Endodermal cell (in vitro differentiated cells): ENCODE measurements around the gene ATP2B1. TPM values are rescaled to one million over a fixed set of nuclear protein-coding genes. Genes with fewer than 3 reads are reported as not detected.

Source experiments
- DNase-seq: peaks from one replicate; pipeline ENCODE4 v3.0.0-alpha.2; 2017
- H3K27ac ChIP-seq: 2 replicates; pipeline ENCODE4 v1.5.1; 2013; ENCODE audit warnings: mild to moderate bottlenecking, low read depth, low read length, moderate library complexity
- H3K27me3 ChIP-seq: 2 replicates; pipeline ENCODE4 v1.6.1; 2013; ENCODE audit warnings: mild to moderate bottlenecking, low read length, moderate library complexity; ENCODE audit not compliant: insufficient read depth, control insufficient read depth, poor library complexity, severe bottlenecking
- H3K36me3 ChIP-seq: 2 replicates; pipeline ENCODE4 v1.7.0; 2013; ENCODE audit warnings: mild to moderate bottlenecking, low read length, moderate library complexity; ENCODE audit not compliant: control insufficient read depth, insufficient read depth
- H3K4me1 ChIP-seq: one replicate; pipeline ENCODE4 v1.7.0; 2013; ENCODE audit warnings: low read length; ENCODE audit not compliant: control insufficient read depth, insufficient read depth
- H3K4me3 ChIP-seq: 2 replicates; pipeline ENCODE4 v1.5.1; 2013; ENCODE audit warnings: mild to moderate bottlenecking, low read length, moderate library complexity
- H3K9ac ChIP-seq: 2 replicates; pipeline ENCODE4 v1.6.1; 2013; ENCODE audit warnings: mild to moderate bottlenecking, low read length, moderate library complexity; ENCODE audit not compliant: poor library complexity, severe bottlenecking; ENCODE audit errors: extremely low read depth
- H3K9me3 ChIP-seq: 2 replicates; pipeline ENCODE4 v1.6.1; 2013; ENCODE audit warnings: mild to moderate bottlenecking, low read length, moderate library complexity; ENCODE audit not compliant: control insufficient read depth
- H3K27ac Mint-ChIP-seq: 2 replicates; pipeline ENCODE4 v1.8.0; 2020; ENCODE audit warnings: mixed read lengths
- H3K27me3 Mint-ChIP-seq: 2 replicates; pipeline ENCODE4 v1.8.0; 2021; ENCODE audit warnings: mild to moderate bottlenecking, mixed read lengths; ENCODE audit not compliant: insufficient read depth
- H3K36me3 Mint-ChIP-seq: 2 replicates; pipeline ENCODE4 v1.8.0; 2020; ENCODE audit warnings: low read depth, mixed read lengths
- H3K4me1 Mint-ChIP-seq: 2 replicates; pipeline ENCODE4 v1.8.0; 2020; ENCODE audit warnings: mixed read lengths
- H3K4me3 Mint-ChIP-seq: 2 replicates; pipeline ENCODE4 v1.8.0; 2020; ENCODE audit warnings: mild to moderate bottlenecking, moderate library complexity, mixed read lengths
- H3K9me3 Mint-ChIP-seq: 2 replicates; pipeline ENCODE4 v1.8.0; 2020; ENCODE audit warnings: mild to moderate bottlenecking, mixed read lengths
- WGBS, 2 experiments: methylation state at CpG; one replicate each; pipeline versions ENCODE4 v1.1.5 to v1.1.7; 2013; ENCODE audit warnings: missing lambda C conversion rate in 2 of 2, mixed read lengths in 1 of 2; ENCODE audit not compliant: insufficient coverage in 1 of 2, insufficient read length in 1 of 2; 5-methylcytosine and 5-hydroxymethylcytosine counted together
- total RNA-seq, 2 donors: library from RNA; stranded (reverse); fragmentation: NEBNext Ultra II Directional in 1 of 2; extraction: Animal tissue kit (Norgen Biotek cat#: 25700) in 1 of 2; gene quantifications; 2 replicates in 1 of 2; 3 replicates in 1 of 2; pipeline ENCODE4 v1.2.1, GENCODE V29; 2021
- TF ChIP-seq, protein P1 (sequence below): fragments of 200-600 bp; sonication (generic); conservative IDR thresholded peaks from 2 replicates; pipeline ENCODE4 v1.5.0; 2021; ENCODE audit warnings: antibody characterized with exemption, mild to moderate bottlenecking

Gene ATP2B1
- total RNA-seq, 2 donors from 2014 or later: 66.7 to 81.9 TPM

DNA sequence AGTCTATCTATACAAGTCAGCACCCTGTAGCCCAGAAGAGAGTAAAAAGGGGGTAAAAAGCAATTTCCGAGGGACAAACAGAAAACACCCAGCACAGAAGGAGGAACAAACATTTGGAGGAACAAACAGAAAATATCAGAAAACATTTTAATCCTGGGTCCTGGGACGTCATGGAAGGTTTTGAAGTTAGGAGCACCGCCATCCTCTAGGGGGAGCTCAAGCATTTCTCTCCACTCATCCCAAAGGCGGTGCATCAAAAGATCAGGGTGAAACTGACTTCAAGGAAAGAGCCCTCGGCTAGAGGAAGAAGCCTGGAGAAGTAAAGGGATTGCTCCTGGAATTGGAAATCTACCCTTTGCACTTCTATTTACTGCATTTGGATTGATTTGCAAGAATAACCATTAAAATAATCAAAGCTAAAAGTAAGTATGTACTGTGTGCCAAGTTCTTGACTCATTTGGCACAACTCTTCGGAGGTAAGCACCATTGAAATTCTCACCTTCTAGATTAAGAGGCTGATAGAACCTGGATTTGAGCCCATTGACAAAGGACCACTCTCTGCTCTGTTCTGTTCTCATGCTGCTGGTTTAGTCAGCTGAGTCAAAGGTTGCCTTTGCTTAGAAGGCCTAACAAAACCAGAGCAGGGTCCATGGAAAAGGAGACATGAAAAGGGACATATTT, 165.6 kb downstream of the ATP2B1 start:
- Histone ChIP-seq H3K9me3 (no peaks in the 10 kb centered on the region), H3K36me3 (no peaks in the 10 kb centered on the region), H3K9ac (no peak overlapping the region), H3K4me3 (no peak overlapping the region), H3K27me3 (no peaks in the 10 kb centered on the region), H3K4me1 (peaks cover 23% of the 10 kb centered on the region), H3K27ac (no peak overlapping the region)
- TF ChIP-seq, protein P1, sequence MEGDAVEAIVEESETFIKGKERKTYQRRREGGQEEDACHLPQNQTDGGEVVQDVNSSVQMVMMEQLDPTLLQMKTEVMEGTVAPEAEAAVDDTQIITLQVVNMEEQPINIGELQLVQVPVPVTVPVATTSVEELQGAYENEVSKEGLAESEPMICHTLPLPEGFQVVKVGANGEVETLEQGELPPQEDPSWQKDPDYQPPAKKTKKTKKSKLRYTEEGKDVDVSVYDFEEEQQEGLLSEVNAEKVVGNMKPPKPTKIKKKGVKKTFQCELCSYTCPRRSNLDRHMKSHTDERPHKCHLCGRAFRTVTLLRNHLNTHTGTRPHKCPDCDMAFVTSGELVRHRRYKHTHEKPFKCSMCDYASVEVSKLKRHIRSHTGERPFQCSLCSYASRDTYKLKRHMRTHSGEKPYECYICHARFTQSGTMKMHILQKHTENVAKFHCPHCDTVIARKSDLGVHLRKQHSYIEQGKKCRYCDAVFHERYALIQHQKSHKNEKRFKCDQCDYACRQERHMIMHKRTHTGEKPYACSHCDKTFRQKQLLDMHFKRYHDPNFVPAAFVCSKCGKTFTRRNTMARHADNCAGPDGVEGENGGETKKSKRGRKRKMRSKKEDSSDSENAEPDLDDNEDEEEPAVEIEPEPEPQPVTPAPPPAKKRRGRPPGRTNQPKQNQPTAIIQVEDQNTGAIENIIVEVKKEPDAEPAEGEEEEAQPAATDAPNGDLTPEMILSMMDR: peak; percentile 96
- Mint-ChIP-seq H3K9me3 (no peaks in the 10 kb centered on the region), H3K4me1 (peaks cover 47% of the 10 kb centered on the region), H3K27ac (no peak overlapping the region), H3K36me3 (no peaks in the 10 kb centered on the region), H3K27me3 (no peaks in the 10 kb centered on the region), H3K4me3 (no peak overlapping the region)
- DNase-seq: peak; percentile 93
- 24 to 60% methylated on average over 2 to 6 of the region's 6 CpGs for WGBS, 2 experiments

DNA sequence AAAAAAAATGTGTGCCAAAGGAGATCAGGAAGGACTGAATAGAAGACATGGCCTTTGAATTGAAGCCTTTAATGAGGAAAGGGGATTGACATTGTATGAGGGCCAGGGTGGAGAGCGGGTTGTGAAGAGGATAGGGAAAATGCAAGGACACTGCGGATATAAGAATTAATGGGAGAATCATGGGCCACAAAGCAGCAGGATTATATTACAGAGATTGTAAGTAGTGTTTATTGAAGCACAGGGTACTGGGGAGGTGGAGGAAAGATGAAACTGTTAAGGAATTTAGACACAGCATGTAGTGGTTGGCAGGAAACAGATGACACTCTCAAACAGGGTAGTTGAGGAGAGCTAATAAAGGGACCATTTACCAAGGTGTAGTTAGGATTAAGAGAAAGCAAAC, 166.4 kb downstream of the ATP2B1 start:
- no peak overlapping the region for H3K27ac ChIP-seq
- Mint-ChIP-seq H3K9me3 (no peaks in the 10 kb centered on the region), H3K27me3 (no peaks in the 10 kb centered on the region), H3K4me3 (no peak overlapping the region), H3K36me3 (no peaks in the 10 kb centered on the region), H3K27ac (no peak overlapping the region), H3K4me1 (peaks cover 51% of the 10 kb centered on the region)
- H3K9ac ChIP-seq: no peak overlapping the region
- H3K27me3 ChIP-seq: no peaks in the 10 kb centered on the region
- H3K36me3 ChIP-seq: no peaks in the 10 kb centered on the region
- H3K4me1 ChIP-seq: peaks cover 27% of the 10 kb centered on the region
- WGBS, 2 experiments: 91 to 92% methylated on average over 1 to 2 of the region's 2 CpGs
- no peaks in the 10 kb centered on the region for H3K9me3 ChIP-seq
- H3K4me3 ChIP-seq: no peak overlapping the region
- DNase-seq: no peak
- TF ChIP-seq, protein P1: no peak

DNA sequence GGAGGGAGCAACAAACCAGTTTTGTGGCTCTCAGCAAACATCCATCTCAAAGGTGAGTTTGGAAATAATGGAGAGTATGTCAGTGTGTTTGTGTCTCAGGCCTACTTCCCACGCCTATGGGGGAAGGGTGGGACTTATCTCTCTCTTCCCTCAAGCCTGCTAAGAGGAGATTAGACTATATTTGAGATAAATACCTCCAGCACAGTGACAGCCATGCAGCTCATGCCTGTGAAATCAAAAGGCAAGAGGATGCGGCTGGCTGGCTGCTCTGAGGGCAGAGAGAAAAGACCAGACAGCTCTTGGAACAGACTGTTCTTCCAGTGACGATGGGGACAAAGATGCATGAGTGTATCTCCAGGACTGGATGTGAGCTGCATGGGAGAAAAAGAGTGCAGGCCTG, 168.1 kb downstream of the ATP2B1 start:
- H3K4me3 ChIP-seq: no peak overlapping the region
- TF ChIP-seq, protein P1: no peak
- no peak overlapping the region for H3K9ac ChIP-seq
- Mint-ChIP-seq H3K27me3 (no peaks in the 10 kb centered on the region), H3K36me3 (no peaks in the 10 kb centered on the region), H3K27ac (no peak overlapping the region), H3K4me3 (no peak overlapping the region), H3K9me3 (no peaks in the 10 kb centered on the region), H3K4me1 (peaks cover 54% of the 10 kb centered on the region)
- H3K4me1 ChIP-seq: peaks cover 27% of the 10 kb centered on the region
- 75 to 86% methylated on average over 3 of the region's 3 CpGs for WGBS, 2 experiments
- no peaks in the 10 kb centered on the region for H3K9me3 ChIP-seq
- H3K36me3 ChIP-seq: no peaks in the 10 kb centered on the region
- no peaks in the 10 kb centered on the region for H3K27me3 ChIP-seq
- H3K27ac ChIP-seq: no peak overlapping the region
- no peak for DNase-seq
